Measurements from ENCODE around the gene EPHB4.
"Not testable (repeated sequence)": the region's sequence is repeated elsewhere in the genome, so short reads cannot be mapped to it uniquely, and the experiment has no call there.

EPHB4 gene

GRCh38 chr7:100785878-100786277, 41.4 kb downstream of the EPHB4 start:
- DNase-seq, result no peak

GRCh38 chr7:100783804-100784203, 43.5 kb downstream of the EPHB4 start:
- no peak for DNase-seq

- no peak for DNase-seq
Observed at GRCh38 chr7:100781255-100781654, 46.1 kb downstream of the EPHB4 start.

GRCh38 chr7:100779359-100779758, 48.0 kb downstream of the EPHB4 start:
- no peak for DNase-seq

- no peak for DNase-seq
Observed at GRCh38 chr7:100778061-100778621, 49.2 kb downstream of the EPHB4 start.

GRCh38 chr7:100773491-100773890, 53.8 kb downstream of the EPHB4 start:
- DNase-seq, result no peak

- DNase-seq, result no peak
Observed at GRCh38 chr7:100768784-100769183, 58.5 kb downstream of the EPHB4 start.

- no peak for DNase-seq
Observed at GRCh38 chr7:100765250-100765649, 62.1 kb downstream of the EPHB4 start.

- no peak for DNase-seq
Observed at GRCh38 chr7:100764841-100765240, 62.5 kb downstream of the EPHB4 start.

GRCh38 chr7:100763556-100764140, 63.7 kb downstream of the EPHB4 start:
- DNase-seq, result no peak

GRCh38 chr7:100762841-100763240, 64.5 kb downstream of the EPHB4 start:
- DNase-seq, result not testable (repeated sequence)

GRCh38 chr7:100759357-100760171, 67.8 kb downstream of the EPHB4 start:
- DNase-seq, result no peak

- DNase-seq, result no peak
Observed at GRCh38 chr7:100753750-100754149, 73.6 kb downstream of the EPHB4 start.

- DNase-seq, result no peak
Observed at GRCh38 chr7:100752994-100753393, 74.3 kb downstream of the EPHB4 start.
